HEK293 (cell line): Measurements from ENCODE around the gene FLVCR1.

ENCODE experiments used
- CTCF ChIP-seq: fragments of 450-650 bp; formaldehyde crosslinking; IDR thresholded peaks from 2 replicates; pipeline ENCODE4 v1.5.1; 2016; ENCODE audit warnings: missing biosample characterization, missing genetic modification characterization
- KLF10 ChIP-seq: fragments of 450-650 bp; IDR thresholded peaks from 2 replicates; pipeline ENCODE4 v1.5.1; 2018; ENCODE audit warnings: missing biosample characterization, mild to moderate bottlenecking, missing genetic modification characterization
- REST ChIP-seq: fragments of 450-650 bp; formaldehyde crosslinking; IDR thresholded peaks from 2 replicates; pipeline ENCODE4 v1.5.1; 2016; ENCODE audit warnings: missing biosample characterization, missing genetic modification characterization
- ZIC2 ChIP-seq: fragments of 450-650 bp; formaldehyde crosslinking; IDR thresholded peaks from 2 replicates; pipeline ENCODE4 v1.5.1; 2016; ENCODE audit warnings: missing biosample characterization, missing genetic modification characterization
- ZNF114 ChIP-seq: fragments of 450-650 bp; formaldehyde crosslinking; IDR thresholded peaks from 2 replicates; pipeline ENCODE4 v1.5.0; 2017; ENCODE audit warnings: missing biosample characterization, missing genetic modification characterization
- ZNF138 ChIP-seq: fragments of 450-650 bp; formaldehyde crosslinking; IDR thresholded peaks from 2 replicates; pipeline ENCODE4 v1.5.1; 2016; ENCODE audit warnings: missing biosample characterization, missing genetic modification characterization, borderline replicate concordance
- ZNF155 ChIP-seq: fragments of 450-650 bp; formaldehyde crosslinking; IDR thresholded peaks from 2 replicates; pipeline ENCODE4 v1.5.1; 2016; ENCODE audit warnings: missing biosample characterization, missing genetic modification characterization
- ZNF302 ChIP-seq: fragments of 450-650 bp; formaldehyde crosslinking; IDR thresholded peaks from 2 replicates; pipeline ENCODE4 v1.5.1; 2016; ENCODE audit warnings: missing biosample characterization, missing genetic modification characterization, low read depth
- ZNF324 ChIP-seq: fragments of 450-650 bp; formaldehyde crosslinking; IDR thresholded peaks from 2 replicates; pipeline ENCODE4 v1.5.1; 2016; ENCODE audit warnings: missing biosample characterization, missing genetic modification characterization
- ZNF501 ChIP-seq: fragments of 450-650 bp; formaldehyde crosslinking; IDR thresholded peaks from 2 replicates; pipeline ENCODE4 v1.5.1; 2016; ENCODE audit warnings: missing biosample characterization, missing genetic modification characterization
- ZNF585B ChIP-seq: fragments of 450-650 bp; formaldehyde crosslinking; IDR thresholded peaks from 2 replicates; pipeline ENCODE4 v1.5.1; 2016; ENCODE audit warnings: missing biosample characterization, missing genetic modification characterization
- ZNF704 ChIP-seq: fragments of 450-650 bp; formaldehyde crosslinking; IDR thresholded peaks from 2 replicates; pipeline ENCODE4 v1.5.1; 2016; ENCODE audit warnings: missing biosample characterization, missing genetic modification characterization

DNA sequence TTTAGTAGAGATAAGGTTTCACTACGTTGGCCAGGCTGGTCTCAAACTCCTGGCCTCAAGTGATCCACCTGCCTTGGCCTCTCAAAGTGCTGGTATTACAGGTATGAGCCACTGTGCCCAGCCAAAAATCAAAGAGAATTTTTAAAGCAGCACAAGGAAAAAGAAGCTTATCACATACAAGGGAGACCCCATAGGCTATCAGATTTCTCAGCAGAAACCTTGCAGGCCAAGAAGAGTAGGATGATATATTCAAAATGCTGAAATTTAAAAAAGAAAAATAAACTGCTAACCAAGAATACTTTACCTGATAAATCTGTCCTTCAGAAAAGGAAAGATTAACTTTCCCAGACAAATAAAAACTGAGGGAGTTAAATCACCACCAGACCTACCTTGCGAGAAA is 43.2 kb downstream of the FLVCR1 start:
- no peak for TF ChIP-seq KLF10
- TF ChIP-seq REST (tag by site-specific recombination), result no peak
- TF ChIP-seq ZNF585B, result no peak
- TF ChIP-seq ZNF114, result no peak
- no peak for TF ChIP-seq CTCF (tag by site-specific recombination)
- TF ChIP-seq ZNF138 (tag by site-specific recombination), result no peak
- TF ChIP-seq ZNF501 (tag by site-specific recombination), result no peak
- no peak for TF ChIP-seq ZNF302 (tag by site-specific recombination)
- TF ChIP-seq ZIC2, result no peak
- no peak for TF ChIP-seq ZNF155
- no peak for TF ChIP-seq ZNF704 (tag by site-specific recombination)
- TF ChIP-seq ZNF324 (tag by site-specific recombination), result no peak
